Upper lobe of left lung (tissue), 4 donors: ENCODE data around the gene RNF135.

Experiments
- EP300 ChIP-seq, 4 donors: sonication (generic); formaldehyde crosslinking; IDR thresholded peaks; one replicate each; pipeline ENCODE4 v1.5.1; 2017; ENCODE audit warnings: antibody characterized with exemption in 4 of 4, control low read depth in 2 of 4
- POLR2A ChIP-seq, 4 donors: fragments of 450-650 bp; IDR thresholded peaks; one replicate each; pipeline ENCODE4 v1.5.1; 2016 to 2017; ENCODE audit warnings: antibody characterized with exemption in 4 of 4, mild to moderate bottlenecking in 2 of 4
- POLR2AphosphoS5 ChIP-seq, 2 donors: sonication (generic); formaldehyde crosslinking; IDR thresholded peaks; one replicate each; pipeline ENCODE4 v1.5.1; 2017; ENCODE audit warnings: antibody characterized with exemption in 2 of 2
- TF ChIP-seq, protein P1 (sequence below), 6 experiments: fragments of 450-650 bp in 4 of 6; fragments of 200-600 bp in 2 of 6; sonication (generic) in 2 of 6; IDR thresholded peaks; one replicate each; pipeline ENCODE4 v1.5.1; 2016 to 2019; ENCODE audit warnings: antibody characterized with exemption in 6 of 6

DNA sequence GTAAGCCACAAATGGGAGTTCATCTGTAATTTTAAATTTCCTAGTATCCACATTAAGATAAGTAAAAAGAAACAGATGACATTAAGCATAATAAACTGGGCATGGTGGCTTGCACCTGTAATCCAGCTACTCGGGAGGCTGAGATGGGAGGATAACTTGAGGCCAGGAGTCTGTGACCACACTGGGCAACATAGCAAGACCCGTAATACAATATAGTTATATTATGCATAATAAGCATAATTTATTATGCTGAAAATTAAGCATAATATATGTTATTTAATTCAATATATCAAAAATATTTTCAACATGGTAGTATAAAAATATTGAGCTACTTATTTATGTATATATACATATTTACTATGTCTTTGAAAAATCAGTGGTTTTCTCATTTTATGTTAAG, 48.2 kb downstream of the RNF135 start:
- TF ChIP-seq, protein P1, sequence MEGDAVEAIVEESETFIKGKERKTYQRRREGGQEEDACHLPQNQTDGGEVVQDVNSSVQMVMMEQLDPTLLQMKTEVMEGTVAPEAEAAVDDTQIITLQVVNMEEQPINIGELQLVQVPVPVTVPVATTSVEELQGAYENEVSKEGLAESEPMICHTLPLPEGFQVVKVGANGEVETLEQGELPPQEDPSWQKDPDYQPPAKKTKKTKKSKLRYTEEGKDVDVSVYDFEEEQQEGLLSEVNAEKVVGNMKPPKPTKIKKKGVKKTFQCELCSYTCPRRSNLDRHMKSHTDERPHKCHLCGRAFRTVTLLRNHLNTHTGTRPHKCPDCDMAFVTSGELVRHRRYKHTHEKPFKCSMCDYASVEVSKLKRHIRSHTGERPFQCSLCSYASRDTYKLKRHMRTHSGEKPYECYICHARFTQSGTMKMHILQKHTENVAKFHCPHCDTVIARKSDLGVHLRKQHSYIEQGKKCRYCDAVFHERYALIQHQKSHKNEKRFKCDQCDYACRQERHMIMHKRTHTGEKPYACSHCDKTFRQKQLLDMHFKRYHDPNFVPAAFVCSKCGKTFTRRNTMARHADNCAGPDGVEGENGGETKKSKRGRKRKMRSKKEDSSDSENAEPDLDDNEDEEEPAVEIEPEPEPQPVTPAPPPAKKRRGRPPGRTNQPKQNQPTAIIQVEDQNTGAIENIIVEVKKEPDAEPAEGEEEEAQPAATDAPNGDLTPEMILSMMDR (IDR thresholded peaks at IDR 0.05), result no peak
- TF ChIP-seq EP300 (IDR thresholded peaks at IDR 0.05), result no peak
- TF ChIP-seq POLR2AphosphoS5 (IDR thresholded peaks at IDR 0.05), result no peak
- TF ChIP-seq POLR2A (IDR thresholded peaks at IDR 0.05), result no peak
